T-helper 2 cell (primary cell): Measurements from ENCODE around the gene ITPKC.

ENCODE experiments used
- DNase-seq, 5 experiments: peaks; one replicate each; pipeline versions ENCODE4 v3.0.0 to v3.0.0-alpha.2; 2012 to 2022
- total RNA-seq, 2 donors: gene quantifications; one replicate each; lab custom pipeline; 2026; lab: John Stamatoyannopoulos, UW

The ITPKC gene
- 16.6 to 19.6 reads per million in 2 donors for total RNA-seq

GRCh38 chr19:40716482-40717324 lies at the start of gene ITPKC, which contains the start of gene COQ8B:
Gene ITPKC (plus strand): TSS chr19:40717112. CDS start chr19:40717136, 24 bp downstream.
Gene COQ8B (minus strand): TSS chr19:40716886. CDS start chr19:40714632, 2,254 bp downstream.
- peak; percentile 97 to 100 (median 100) for DNase-seq

- DNase-seq: no peak
Measured at GRCh38 chr19:40667602-40668001, 49.3 kb upstream of the ITPKC start.

GRCh38 chr19:40668991-40669614 lies 47.8 kb upstream of the ITPKC start:
- no peak for DNase-seq

GRCh38 chr19:40671404-40671803 lies 45.5 kb upstream of the ITPKC start:
- no peak for DNase-seq

- DNase-seq: no peak
Measured at GRCh38 chr19:40672038-40672437, 44.9 kb upstream of the ITPKC start.

- no peak for DNase-seq
Measured at GRCh38 chr19:40672573-40673299, 44.2 kb upstream of the ITPKC start.

- DNase-seq: peak in 1 of 5 experiments; percentile 52
Measured at GRCh38 chr19:40673397-40673796, 43.5 kb upstream of the ITPKC start.

- peak in 1 of 5 experiments; percentile 45 for DNase-seq
Measured at GRCh38 chr19:40674291-40674690, 42.6 kb upstream of the ITPKC start.

GRCh38 chr19:40677156-40677555 lies 39.8 kb upstream of the ITPKC start:
- DNase-seq: no peak

GRCh38 chr19:40681039-40681438 lies 35.9 kb upstream of the ITPKC start:
- DNase-seq: no peak

GRCh38 chr19:40682431-40682964 lies 34.4 kb upstream of the ITPKC start:
- DNase-seq: no peak

GRCh38 chr19:40683437-40683836 lies 33.5 kb upstream of the ITPKC start:
- DNase-seq: no peak

- DNase-seq: no peak
Measured at GRCh38 chr19:40684280-40684679, 32.6 kb upstream of the ITPKC start.

- DNase-seq: no peak
Measured at GRCh38 chr19:40685016-40685526, 31.8 kb upstream of the ITPKC start.

- no peak for DNase-seq
Measured at GRCh38 chr19:40685563-40685962, 31.3 kb upstream of the ITPKC start.

- no peak for DNase-seq
Measured at GRCh38 chr19:40686882-40687524, 29.9 kb upstream of the ITPKC start.

- no peak for DNase-seq
Measured at GRCh38 chr19:40687525-40688016, 29.3 kb upstream of the ITPKC start.

GRCh38 chr19:40688309-40688708 lies 28.6 kb upstream of the ITPKC start:
- no peak for DNase-seq

- DNase-seq: no peak
Measured at GRCh38 chr19:40688987-40689338, 27.9 kb upstream of the ITPKC start.

GRCh38 chr19:40689339-40690049 lies 27.4 kb upstream of the ITPKC start:
- peak in 1 of 5 experiments; percentile 54 for DNase-seq

- DNase-seq: no peak
Measured at GRCh38 chr19:40690050-40690692, 26.7 kb upstream of the ITPKC start, which contains the start of gene NUMBL. Gene NUMBL (minus strand): TSS chr19:40690651. CDS start chr19:40690483, 168 bp downstream.
